ENCODE results near the gene SMYD5. TPM values are rescaled to one million over a fixed set of nuclear protein-coding genes. Genes with fewer than 3 reads are reported as not detected.
A peak's percentile ranks its signal among the peaks of the same experiment; 100 is the strongest.
"Not testable (repeated sequence)": the region's sequence is repeated elsewhere in the genome, so short reads cannot be mapped to it uniquely, and the experiment has no call there.

Gene SMYD5
- total RNA-seq, 2 donors from 2014 or later: 36.5 to 37.6 TPM

- no peaks in the 10 kb centered on the region for H3K4me1 Mint-ChIP-seq
- H3K27me3 Mint-ChIP-seq: no peaks in the 10 kb centered on the region
- peak overlapping the region; percentile 76 for H3K27ac Mint-ChIP-seq
- no peak for ATAC-seq (replicated peaks)
- no peaks in the 10 kb centered on the region for H3K9me3 Mint-ChIP-seq
- H3K36me3 Mint-ChIP-seq (ENCODE audit: low read depth): peaks cover 51% of the 10 kb centered on the region
- H3K4me3 Mint-ChIP-seq: no peak overlapping the region
These were observed 43.0 kb downstream of the SMYD5 start for GRCh38 chr2:73257021-73257420.

- Mint-ChIP-seq H3K36me3 (ENCODE audit: low read depth) (peaks cover 45% of the 10 kb centered on the region), H3K9me3 (no peaks in the 10 kb centered on the region)
- ATAC-seq (replicated peaks): no peak
These were observed 43.5 kb downstream of the SMYD5 start for GRCh38 chr2:73257425-73258125.

GRCh38 chr2:73258186-73258912 is 44.3 kb downstream of the SMYD5 start:
- H3K36me3 Mint-ChIP-seq (ENCODE audit: low read depth): peaks cover 42% of the 10 kb centered on the region
- no peaks in the 10 kb centered on the region for H3K4me1 Mint-ChIP-seq
- no peak overlapping the region for H3K4me3 Mint-ChIP-seq

More at GRCh38 chr2:73257425-73258125, 43.5 kb downstream of the SMYD5 start:
- Mint-ChIP-seq H3K27ac (peak overlapping the region; percentile 76), H3K4me3 (no peak overlapping the region), H3K27me3 (no peaks in the 10 kb centered on the region), H3K4me1 (no peaks in the 10 kb centered on the region)

GRCh38 chr2:73258913-73259215 is 44.8 kb downstream of the SMYD5 start:
- ATAC-seq (replicated peaks): no peak
- Mint-ChIP-seq H3K27ac (no peak overlapping the region), H3K36me3 (ENCODE audit: low read depth) (peaks cover 40% of the 10 kb centered on the region), H3K4me3 (no peak overlapping the region), H3K9me3 (no peaks in the 10 kb centered on the region), H3K4me1 (no peaks in the 10 kb centered on the region), H3K27me3 (no peaks in the 10 kb centered on the region)

More at GRCh38 chr2:73258186-73258912, 44.3 kb downstream of the SMYD5 start:
- Mint-ChIP-seq H3K27ac (peak overlapping the region; percentile 43), H3K9me3 (no peaks in the 10 kb centered on the region), H3K27me3 (no peaks in the 10 kb centered on the region)
- no peak for ATAC-seq (replicated peaks)

- no peak for ATAC-seq (replicated peaks)
- Mint-ChIP-seq H3K36me3 (ENCODE audit: low read depth) (peaks cover 41% of the 10 kb centered on the region), H3K4me1 (no peaks in the 10 kb centered on the region), H3K9me3 (no peaks in the 10 kb centered on the region), H3K27me3 (no peaks in the 10 kb centered on the region), H3K4me3 (no peak overlapping the region), H3K27ac (no peak overlapping the region)
These were observed 45.2 kb downstream of the SMYD5 start for GRCh38 chr2:73259276-73259675.

GRCh38 chr2:73259704-73260337 is 45.8 kb downstream of the SMYD5 start:
- H3K4me1 Mint-ChIP-seq: no peaks in the 10 kb centered on the region
- H3K9me3 Mint-ChIP-seq: no peaks in the 10 kb centered on the region
- no peak overlapping the region for H3K27ac Mint-ChIP-seq
- no peaks in the 10 kb centered on the region for H3K27me3 Mint-ChIP-seq
- H3K36me3 Mint-ChIP-seq (ENCODE audit: low read depth): peaks cover 41% of the 10 kb centered on the region
- no peak overlapping the region for H3K4me3 Mint-ChIP-seq
- ATAC-seq (replicated peaks): no peak

GRCh38 chr2:73260338-73260984 is 46.4 kb downstream of the SMYD5 start:
- peaks cover 34% of the 10 kb centered on the region for H3K36me3 Mint-ChIP-seq (ENCODE audit: low read depth)
- ATAC-seq (replicated peaks): no peak
- H3K27ac Mint-ChIP-seq: no peak overlapping the region
- no peaks in the 10 kb centered on the region for H3K4me1 Mint-ChIP-seq
- H3K4me3 Mint-ChIP-seq: no peak overlapping the region
- no peaks in the 10 kb centered on the region for H3K27me3 Mint-ChIP-seq
- no peaks in the 10 kb centered on the region for H3K9me3 Mint-ChIP-seq

GRCh38 chr2:73262108-73262651 is 48.1 kb downstream of the SMYD5 start:
- Mint-ChIP-seq H3K4me3 (no peak overlapping the region), H3K27ac (no peak overlapping the region), H3K4me1 (peaks cover 6% of the 10 kb centered on the region), H3K36me3 (ENCODE audit: low read depth) (peaks cover 33% of the 10 kb centered on the region), H3K27me3 (no peaks in the 10 kb centered on the region), H3K9me3 (no peaks in the 10 kb centered on the region)
- ATAC-seq (replicated peaks): no peak

- H3K4me1 Mint-ChIP-seq; ATAC-seq (replicated peaks); H3K27ac Mint-ChIP-seq; H3K4me3 Mint-ChIP-seq; H3K9me3 Mint-ChIP-seq; H3K27me3 Mint-ChIP-seq: not testable (repeated sequence)
- peaks cover 37% of the 10 kb centered on the region for H3K36me3 Mint-ChIP-seq (ENCODE audit: low read depth)
These were observed 48.8 kb downstream of the SMYD5 start for GRCh38 chr2:73262691-73263429.

GRCh38 chr2:73263540-73264331 is 49.7 kb downstream of the SMYD5 start:
- Mint-ChIP-seq H3K27me3 (no peaks in the 10 kb centered on the region), H3K9me3 (no peaks in the 10 kb centered on the region), H3K4me1 (peaks cover 15% of the 10 kb centered on the region), H3K4me3 (no peak overlapping the region), H3K27ac (no peak overlapping the region), H3K36me3 (ENCODE audit: low read depth) (peaks cover 44% of the 10 kb centered on the region)
- ATAC-seq (replicated peaks): no peak

- Mint-ChIP-seq H3K9me3 (no peaks in the 10 kb centered on the region), H3K4me3 (no peak overlapping the region), H3K36me3 (ENCODE audit: low read depth) (peaks cover 40% of the 10 kb centered on the region), H3K27ac (no peak overlapping the region), H3K4me1 (peaks cover 15% of the 10 kb centered on the region), H3K27me3 (no peaks in the 10 kb centered on the region)
- no peak for ATAC-seq (replicated peaks)
These were observed 50.2 kb downstream of the SMYD5 start for GRCh38 chr2:73264332-73264606.

- Mint-ChIP-seq H3K36me3 (ENCODE audit: low read depth) (peaks cover 35% of the 10 kb centered on the region), H3K27ac (no peak overlapping the region), H3K9me3 (no peaks in the 10 kb centered on the region), H3K27me3 (no peaks in the 10 kb centered on the region), H3K4me1 (peaks cover 17% of the 10 kb centered on the region), H3K4me3 (no peak overlapping the region)
- no peak for ATAC-seq (replicated peaks)
These were observed 50.7 kb downstream of the SMYD5 start for GRCh38 chr2:73264783-73265182.

- H3K27ac Mint-ChIP-seq: no peak overlapping the region
- ATAC-seq (replicated peaks): no peak
- H3K9me3 Mint-ChIP-seq: no peaks in the 10 kb centered on the region
These were observed 51.4 kb downstream of the SMYD5 start for GRCh38 chr2:73265298-73266060.

More at GRCh38 chr2:73265298-73266060, 51.4 kb downstream of the SMYD5 start:
- Mint-ChIP-seq H3K27me3 (no peaks in the 10 kb centered on the region), H3K36me3 (ENCODE audit: low read depth) (peaks cover 33% of the 10 kb centered on the region), H3K4me1 (peaks cover 21% of the 10 kb centered on the region), H3K4me3 (no peak overlapping the region)
